HG02943 (cell line): Measurements from ENCODE around the gene MFAP3L.
"Not testable (repeated sequence)": the region's sequence is repeated elsewhere in the genome, so short reads cannot be mapped to it uniquely, and the experiment has no call there.

Experiments
- ATAC-seq: cut with Tn5 transposase; IDR thresholded peaks from one replicate; pipeline ENCODE4 v1.9.1; 2021; ENCODE audit warnings: mild to moderate bottlenecking, low read depth, moderate library complexity; ENCODE audit not compliant: unreplicated experiment

MFAP3L gene

DNA sequence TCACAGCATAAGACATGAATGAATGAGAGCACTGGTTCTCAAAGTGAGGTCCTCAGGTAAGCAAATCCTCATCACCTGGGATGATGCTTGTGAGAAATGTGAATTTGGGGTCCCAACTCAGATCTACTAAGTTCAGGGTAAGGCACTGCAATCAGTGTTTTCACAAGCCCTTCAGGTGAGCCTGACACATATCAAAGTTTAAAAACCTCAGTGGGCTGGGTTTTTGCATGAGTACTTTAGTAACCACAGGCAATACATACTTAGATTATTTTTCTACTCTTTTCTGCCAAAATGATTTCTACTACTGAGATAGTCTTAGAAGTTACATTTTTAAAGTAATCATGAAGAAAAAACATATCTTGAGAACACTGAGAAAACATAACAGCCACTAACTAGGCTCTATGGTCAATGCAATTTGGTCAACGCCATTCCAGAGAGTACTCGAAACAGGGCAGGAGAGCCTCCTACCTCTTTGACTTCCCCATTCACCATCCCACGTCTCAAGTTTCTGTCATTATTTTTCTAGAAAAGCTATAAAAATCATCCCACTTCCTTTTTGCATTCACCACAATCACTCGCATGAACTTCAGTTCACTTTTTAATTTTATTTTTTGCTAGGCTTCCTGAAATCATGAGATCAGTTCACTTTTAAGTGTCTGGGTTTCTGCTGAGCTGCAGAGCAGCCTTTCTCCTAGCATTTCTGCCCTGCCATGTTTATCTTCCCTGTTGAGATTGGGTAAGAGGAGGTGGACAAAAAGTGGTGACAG is 73.8 kb downstream of the MFAP3L start:
- no peak for ATAC-seq

DNA sequence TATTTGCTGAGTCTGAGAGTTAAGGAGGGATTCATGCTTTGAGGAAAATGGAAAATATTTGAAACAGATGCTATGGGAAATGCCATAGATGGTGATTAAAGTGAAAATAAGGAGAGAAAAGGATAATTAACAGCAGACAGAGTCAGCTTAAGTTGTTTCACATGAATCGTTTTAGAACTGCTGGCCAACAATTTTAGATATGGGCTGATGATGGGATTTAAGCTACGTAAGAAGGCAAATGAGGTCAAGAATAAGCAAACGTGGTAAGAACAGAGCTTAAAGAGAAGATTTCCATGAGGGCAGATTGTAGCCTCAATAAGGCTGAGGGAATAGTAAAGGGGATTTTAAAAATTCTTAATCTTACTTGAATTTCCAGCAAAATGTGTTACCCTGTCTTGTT is 77.9 kb downstream of the MFAP3L start:
- no peak for ATAC-seq

DNA sequence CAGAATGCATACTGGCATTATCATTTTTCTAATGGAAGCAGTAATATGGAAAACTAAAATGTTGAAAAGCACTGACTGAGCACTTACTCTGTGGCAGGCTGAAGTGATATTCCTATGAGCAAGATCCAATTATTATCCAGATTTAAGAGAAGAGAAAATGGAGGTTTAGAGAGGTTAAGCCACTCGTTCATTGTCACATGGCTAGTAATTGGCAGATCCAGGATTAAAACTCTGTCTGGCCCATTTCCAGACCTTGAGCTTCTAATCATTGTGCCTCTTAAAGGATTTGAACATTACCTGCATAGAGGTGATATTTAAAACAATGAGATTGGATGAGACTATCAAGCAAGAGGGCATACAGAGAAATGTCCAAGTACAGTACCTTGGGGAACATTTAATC is 80.6 kb downstream of the MFAP3L start:
- no peak for ATAC-seq

DNA sequence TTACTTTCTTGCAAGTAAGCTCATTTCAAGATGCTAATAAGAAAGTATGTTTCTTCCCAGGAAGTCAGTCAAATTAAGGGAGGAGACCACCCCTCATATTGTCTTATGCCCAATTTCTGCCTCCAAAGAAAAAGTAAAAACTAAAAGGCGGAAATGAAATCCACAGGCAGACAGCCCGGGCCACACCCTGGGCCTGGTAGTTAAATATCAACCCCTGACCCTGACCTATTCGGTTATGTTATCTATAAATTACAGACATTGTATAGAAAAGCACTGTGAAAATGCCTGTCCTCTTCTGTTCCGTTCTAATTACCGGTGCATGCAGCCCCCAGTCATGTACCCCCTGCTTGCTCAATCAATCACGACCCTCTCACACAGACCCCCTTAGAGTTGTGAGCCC is 82.6 kb downstream of the MFAP3L start:
- ATAC-seq = not testable (repeated sequence)

DNA sequence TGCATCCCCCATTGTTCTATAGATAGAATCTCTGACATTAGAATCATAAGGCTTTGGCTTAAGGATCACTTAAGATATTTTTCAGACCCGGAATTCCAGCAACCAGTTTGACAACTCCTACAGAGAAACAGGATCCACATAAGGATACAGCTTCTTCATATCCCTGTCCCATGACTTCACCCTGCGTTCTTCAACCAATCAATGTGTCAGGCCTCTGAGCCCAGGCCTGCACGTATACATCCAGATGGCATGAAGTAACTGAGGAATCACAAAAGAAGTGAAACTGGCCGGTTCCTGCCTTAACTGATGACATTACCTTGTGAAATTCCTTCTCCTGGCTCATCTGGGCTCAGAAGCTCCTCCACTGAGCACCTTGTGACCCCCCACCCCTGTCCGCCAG is 85.1 kb downstream of the MFAP3L start:
- no peak for ATAC-seq

DNA sequence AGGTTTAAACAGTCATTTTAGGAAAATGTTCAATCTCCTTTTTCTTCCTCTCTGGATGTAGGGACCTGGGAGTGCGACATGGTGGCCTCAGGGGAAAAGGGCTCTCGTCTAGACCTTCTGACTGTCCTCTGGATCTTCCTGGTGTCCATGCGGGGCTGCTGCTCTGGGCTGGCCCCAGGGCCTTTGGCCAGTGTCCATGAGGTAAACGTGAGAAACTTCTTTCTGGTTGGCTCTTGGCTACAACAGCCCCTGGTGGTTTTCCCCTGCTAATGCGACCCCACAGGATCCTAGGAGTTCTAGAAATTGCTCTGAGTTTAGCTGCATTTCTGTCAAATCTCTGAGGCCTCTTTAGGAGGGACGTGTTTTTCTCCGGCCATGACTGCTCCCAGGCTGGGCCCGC is 85.7 kb downstream of the MFAP3L start:
- ATAC-seq = no peak
